HL-60/S4 treated with phorbol 12-myristate 13-acetate at 8.2 ng/mL for 4 days and 3 days (cell line): ENCODE results near the gene PHKA2.

Source experiments
- in situ Hi-C: fragments of 300-500 bp; cut with MboI; formaldehyde crosslinking; loops from 2 replicates; pipeline ENCODE4 v1.15.0; 2022; ENCODE audit warnings: low sequenced_read_pairs

PHKA2 gene

DNA sequence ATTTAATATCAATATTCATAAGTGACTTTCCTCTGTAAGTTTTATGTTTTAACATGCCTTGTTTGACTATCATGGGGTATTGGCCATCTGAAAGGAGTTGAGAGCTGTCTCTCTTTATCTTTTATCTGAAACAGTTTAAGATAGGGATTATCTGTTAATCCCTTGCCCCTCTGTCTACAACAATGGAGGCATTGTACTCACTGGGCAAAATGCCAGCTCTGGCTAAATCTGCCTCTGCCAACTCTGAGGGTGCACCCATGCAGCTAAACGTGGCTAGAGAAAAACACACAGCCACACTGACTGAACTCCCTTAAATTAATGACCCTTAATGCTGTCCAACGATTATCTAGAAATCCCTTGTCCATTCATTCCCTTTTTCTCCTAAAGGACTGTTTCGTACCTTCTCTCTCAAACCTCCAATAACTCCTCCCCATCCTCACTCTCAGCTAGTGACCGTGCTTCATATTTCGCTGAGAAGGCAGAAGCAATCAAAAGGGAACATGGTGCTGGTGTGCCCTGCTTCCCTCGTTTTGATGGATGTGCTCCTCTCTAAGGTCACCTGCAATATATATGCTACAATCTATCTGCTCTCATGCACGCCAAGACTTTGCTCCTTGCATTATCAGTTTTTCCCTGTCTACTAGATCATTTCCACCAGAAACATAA is 10.3 kb downstream of the PHKA2 start:
- in situ Hi-C loops = no loop called here

DNA sequence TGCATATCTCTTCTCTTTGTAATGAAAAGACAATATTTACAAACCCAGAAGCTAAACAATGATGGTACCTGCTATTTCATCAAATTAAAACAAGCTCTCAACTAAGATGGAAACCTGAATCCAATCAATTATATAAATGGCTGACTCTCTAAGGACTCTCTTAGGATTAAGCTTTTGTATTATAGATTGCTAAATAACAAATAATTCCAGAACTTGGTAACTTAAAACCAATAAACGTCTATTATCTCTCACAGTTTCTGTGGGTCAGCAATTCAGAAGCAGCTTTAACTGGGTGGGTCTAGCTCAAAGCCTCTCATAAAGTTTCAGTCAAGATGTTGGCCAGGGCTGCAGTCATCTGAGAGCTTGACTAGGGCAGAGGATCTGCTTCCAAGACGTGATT is 12.4 kb downstream of the PHKA2 start:
- in situ Hi-C loops = no loop called here

DNA sequence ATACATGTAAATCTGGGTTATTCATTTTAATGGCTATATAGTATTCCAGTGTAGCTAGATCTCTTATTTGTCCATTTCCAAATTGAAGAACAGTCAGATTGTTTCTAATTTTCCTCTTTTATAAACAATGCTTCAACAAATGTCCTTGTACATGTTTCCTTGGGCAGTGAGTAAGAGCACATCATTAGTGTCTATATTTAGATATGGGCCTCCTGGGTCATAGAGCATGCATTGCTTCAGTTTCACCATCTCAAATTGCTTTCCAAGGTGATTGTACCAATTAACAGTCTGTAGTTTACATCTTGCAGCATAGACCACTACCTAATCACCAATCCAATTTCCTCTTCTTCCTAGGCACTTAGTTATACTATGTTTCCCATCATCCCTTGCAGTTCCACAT is 13.4 kb downstream of the PHKA2 start:
- in situ Hi-C loops = no loop called here

DNA sequence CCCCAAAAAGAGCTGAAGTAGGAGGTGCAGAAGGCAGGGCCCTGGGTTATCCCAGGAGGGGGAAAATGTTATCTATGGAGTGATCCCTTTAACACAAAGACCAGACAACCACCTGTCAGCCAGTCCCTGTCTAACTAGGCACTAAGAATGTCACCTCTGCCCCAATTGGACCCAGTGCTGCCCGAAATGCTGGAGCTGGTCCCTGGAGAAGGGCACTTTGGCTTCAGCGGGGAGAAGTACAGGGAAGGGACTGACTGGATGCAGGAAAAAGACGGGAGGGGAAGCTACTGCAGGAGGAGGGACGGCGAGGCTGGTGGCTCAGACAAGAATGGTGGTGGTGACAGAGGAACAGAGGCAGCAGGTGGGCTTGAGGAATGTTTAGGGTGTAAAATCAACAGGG is 17.3 kb downstream of the PHKA2 start:
- in situ Hi-C loops = no loop called here

DNA sequence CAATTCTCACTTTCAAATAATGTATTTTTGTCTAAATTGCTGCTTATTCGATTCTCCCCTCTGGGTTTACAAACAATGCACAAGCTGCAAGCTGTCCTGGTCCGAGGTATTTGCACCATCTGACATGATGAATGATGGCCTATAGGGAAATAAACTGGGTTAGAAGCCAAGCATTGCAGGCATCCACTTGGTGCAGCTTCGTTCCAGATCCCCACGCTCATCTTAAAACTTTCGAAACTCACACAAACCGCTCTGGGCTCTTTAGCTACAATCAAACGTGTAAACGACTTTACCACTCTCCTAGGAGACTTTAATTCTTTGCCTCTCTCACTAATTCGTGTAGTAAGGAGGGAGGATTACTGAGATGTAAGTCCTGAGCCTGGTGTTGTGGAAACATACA is 19.0 kb downstream of the PHKA2 start:
- in situ Hi-C loops = no loop called here

DNA sequence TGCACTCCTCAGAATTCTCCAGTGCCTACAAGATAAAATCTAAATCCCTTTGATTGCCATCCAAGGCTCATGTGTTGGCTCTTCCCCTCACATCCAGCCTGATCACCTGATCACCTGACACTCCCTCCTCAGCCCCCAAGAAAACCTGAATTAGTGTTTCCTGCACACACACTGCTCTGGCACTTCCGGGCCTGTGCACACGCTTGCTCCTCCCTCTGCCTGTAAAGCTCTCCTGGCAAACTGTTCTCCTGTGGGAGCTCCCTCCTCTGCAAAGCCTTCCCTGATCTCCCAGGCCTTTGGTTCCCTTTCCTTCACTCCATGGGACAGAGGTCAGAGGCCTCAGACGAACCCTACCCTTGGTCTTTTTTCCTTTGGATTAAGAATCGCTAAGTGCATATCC is 19.9 kb downstream of the PHKA2 start:
- in situ Hi-C loops = no loop called here

DNA sequence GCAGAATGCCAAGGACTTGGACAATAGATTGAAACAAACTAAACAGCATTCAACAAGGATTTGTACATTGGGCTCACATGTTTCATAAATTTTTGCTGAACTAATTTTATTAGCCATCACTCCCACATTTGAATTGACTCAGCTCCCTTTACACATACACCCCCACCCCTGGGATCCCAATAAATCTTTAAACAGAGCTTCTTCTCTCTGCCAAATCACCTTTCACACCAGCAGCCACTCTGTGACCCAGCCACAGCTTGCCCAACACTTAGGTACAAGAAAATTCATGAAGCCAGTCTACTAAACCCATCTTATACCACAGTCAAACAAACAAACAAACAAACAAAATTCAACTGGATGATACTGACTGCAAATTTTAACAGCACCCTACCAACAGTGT is 21.6 kb downstream of the PHKA2 start:
- in situ Hi-C loops = no loop called here

DNA sequence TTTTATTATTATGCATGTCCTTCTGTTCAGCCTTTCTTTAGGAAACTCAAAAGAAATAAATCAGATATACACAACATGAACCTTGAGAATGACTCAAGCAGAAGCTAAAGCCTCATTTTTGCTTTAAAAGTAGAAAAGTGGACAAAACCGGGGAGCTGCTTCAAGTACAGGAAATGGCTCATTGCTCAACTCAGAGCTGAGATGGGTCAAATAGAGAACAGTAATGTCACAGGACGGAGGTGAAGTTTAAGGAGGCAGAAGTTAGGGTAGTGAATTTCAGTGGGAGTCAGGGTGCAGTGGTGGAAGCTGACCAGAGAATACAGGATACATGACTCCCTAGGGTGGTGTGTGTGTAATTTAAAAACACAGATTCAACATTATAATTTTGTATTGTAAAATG is 22.2 kb downstream of the PHKA2 start:
- in situ Hi-C loops = no loop called here

DNA sequence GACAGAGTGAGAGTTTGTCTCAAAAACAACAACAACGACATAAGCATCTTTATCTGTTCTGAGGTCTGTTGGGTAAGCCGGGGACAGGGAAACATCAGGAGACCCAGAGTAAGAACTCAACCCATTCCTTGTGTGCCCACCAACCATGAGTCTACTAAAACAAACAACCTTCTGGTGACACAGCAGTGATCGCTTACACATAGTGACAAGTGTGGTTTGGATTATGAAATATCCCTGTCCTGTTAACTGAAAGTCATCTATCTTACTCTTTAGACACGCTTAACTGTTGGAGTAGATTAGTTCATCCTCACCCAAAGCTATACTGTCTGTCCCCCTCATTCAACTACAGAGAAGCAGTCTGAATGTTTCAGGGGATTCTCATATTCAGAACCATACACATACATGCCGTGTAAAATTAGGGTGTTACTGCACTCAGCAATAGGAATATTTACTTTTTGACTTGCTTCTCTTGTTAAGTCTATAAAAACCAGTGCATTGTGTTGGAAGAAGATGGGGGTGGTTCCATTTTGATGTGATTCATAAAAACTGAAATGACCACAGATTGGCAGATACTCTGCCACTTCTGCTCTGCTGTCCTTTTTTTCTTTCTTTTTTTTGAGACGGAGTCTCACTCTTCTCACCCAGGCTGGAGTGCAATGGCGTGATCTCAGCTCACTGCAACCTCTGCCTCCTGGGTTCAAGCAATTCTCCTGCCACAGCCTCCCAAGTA is 27.4 kb downstream of the PHKA2 start:
- in situ Hi-C loops = no loop called here

DNA sequence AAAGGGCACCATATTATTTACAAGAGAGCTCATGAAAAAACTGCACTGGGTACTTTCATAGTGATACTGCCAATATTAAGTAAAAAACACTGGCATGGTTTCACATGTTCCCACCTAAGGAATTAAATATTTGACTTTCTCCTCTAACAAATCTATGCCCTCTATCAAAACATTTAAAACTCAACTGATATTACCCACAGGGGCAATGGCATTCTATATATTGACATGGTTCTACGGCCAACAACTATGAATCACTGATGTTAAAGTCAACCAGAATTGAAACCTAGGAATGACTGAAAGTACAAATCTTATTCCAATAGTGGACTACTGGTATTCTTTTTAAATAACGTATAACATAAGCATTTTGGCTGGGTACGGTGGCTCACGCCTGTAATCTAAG is 28.2 kb downstream of the PHKA2 start:
- in situ Hi-C loops = no loop called here

DNA sequence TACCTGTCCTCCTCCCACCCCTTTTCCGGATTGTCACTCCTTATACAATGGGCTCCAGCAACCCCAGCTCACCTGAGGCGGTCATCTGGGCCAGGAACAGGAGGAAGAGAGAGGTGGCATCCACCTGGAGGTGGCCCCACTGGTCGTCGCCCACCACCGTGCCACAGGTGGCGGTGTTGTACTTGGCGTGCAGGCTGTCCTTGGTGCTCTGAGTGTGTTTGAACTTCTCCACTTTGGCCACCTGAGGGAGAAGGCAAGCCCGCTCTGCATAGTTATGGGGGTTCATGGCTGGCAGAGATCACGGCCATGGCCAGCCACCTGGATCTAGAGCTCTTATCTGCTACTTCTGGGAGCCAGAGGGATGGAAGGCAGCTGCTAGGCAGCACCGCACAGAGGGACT is 32.9 kb downstream of the PHKA2 start:
- in situ Hi-C loops = no loop called here

DNA sequence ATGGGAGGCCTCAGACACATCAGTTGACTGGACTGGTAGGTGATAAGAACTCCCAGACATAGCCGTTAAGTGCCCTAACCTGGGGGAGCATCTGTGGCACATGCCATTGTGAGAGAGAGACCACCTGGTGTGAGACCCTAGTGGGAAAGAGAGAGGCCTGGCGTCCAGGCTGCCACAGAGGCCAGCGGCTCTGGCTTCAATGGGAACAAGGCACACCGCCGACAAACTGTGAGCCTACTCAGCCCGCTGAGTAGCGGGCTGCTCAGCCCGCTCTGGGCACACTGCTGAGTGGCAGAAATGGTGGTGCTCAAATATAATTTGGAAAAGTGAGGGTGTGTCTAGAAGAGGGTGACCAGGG is 34.0 kb downstream of the PHKA2 start:
- in situ Hi-C loops = no loop called here

DNA sequence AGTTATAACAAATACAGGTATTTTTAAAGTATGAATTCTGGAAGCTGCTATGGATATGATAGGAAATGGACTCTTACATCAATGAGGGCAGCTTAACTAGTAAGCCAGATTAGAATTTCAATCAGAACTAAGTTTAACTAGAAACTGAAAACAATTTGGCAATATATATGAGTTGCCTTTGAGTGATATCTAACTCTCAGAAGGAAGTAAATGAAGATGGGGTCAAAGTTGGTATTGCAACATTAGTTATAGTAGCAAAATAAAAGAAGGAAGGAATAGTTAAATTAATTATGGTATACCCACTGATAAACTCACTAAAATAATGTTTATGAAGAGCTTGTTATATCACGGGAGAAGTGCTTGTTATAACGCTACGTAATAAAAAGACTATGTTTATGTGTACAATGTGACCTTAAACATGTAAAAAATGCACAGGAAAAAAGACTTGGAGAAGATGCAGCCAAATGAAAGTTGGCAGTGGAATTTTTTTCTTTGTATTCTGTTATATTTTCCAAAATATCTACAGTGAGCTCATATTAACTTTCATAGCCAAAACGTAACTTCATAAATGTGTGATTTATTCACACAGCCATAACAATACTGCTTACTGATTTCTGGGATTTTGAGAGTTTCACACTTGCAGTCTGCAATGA is 34.5 kb downstream of the PHKA2 start:
- in situ Hi-C loops = no loop called here

DNA sequence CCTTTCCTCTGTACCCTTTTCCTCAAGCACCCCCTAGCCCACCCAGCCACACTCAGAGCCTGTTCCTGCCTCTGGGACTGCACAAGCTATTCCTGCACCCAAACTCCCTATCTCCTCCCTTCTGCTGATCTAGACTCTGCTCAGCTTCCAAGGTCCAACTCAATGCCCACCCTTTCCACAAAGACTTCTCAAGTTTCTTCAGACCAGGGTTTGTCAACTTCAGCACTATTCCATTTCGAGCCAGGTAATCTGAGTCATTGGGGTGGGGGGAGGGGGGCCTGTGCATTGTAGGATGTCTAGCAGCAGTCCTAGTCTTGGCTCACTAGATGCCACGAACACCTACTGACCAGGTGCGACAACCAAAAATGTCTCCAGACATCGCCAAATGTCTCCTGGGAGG is 37.3 kb downstream of the PHKA2 start:
- in situ Hi-C loops = no loop called here

DNA sequence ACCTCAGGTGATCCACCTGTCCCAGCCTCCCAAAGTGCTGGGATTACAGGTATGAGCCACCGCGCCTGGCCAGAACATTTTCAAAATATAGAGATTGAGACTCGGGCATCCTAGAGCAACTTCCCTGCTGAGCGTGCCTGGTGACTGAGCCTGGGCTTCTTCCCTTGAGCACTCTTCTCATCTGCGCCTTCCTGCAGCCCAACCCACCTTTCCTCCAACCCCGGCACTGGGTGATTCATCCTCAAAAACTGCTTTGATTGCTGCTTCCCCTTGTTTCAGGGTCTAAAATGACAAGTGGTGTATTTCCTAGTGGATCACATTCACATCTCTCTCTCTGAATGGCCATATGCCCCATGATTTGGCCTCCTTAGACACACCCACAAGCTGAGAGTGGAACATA is 37.8 kb downstream of the PHKA2 start:
- in situ Hi-C loops = no loop called here

DNA sequence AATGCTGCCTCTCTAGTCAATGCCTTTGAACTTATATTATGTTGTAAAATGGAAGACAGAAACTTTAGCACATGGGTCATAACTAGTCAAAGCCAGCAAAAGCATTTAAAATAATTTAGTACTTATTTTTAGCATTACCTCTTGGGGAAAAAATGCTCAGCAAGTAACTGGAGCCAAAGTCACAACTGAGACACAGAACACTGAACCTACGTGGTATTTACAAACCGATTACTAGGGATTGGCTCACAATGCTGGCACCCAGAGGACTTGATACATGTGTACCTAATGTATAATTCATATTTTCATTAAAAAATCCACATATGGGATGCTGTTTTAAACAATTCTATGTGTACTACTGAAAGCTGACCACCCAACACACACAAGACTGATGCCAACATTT is 38.4 kb downstream of the PHKA2 start:
- in situ Hi-C loops = no loop called here

DNA sequence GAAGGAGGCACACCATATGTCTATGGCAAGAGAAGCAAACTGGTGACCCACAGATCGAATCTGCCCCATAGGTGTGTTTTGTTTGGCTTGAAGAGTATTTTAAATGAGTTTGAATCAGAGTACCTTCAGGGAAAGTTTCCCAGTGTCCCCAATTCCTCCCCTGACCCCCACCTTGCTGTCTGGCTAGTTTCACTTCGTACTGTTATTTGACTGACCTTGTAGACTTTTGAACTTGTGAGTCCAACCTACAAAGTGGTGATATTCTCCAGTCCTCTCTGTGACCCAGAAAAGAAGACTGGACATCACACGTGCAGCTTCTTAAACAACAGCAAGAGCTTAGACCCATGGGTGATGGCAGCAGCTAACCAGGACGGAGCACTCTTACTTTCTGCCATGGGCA is 39.4 kb downstream of the PHKA2 start:
- in situ Hi-C loops = no loop called here

DNA sequence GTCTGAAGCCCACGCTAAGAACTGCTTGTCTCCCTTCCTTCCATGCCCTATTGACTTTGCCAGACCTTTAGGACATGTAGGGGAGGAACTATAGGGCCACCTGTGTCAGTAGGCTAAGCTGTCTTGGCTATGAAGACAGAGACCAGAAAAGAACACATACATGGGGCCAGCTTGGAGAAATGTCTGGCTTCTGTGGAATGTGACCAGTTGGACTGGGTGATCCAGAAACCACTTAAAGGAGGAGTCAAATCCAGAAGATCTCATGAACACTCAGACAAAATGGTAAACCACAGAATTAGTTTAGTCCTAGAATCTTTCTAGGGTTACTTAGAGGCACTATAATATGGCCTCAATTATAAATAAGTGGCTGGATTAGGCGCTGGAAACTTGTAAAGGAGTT is 42.0 kb downstream of the PHKA2 start:
- in situ Hi-C loops = no loop called here

DNA sequence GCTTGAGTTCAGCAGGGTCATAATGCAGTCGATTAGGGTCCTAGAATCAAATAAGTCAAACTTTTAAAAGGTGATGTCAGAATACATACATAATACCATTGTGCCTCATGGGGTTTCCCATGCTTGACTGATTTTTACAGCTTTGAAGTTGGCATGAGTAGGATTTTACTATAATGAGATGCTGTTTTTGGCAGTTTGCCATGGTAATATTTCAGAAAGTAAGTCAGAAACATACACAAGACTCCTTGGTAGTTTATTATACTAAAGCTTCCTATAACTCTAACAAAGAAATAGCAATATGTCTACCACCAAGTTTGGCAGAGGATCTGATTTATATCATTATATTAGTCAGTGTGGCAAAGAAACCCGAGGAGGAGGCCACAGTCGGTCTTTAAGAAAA is 45.2 kb downstream of the PHKA2 start:
- in situ Hi-C loops = no loop called here

DNA sequence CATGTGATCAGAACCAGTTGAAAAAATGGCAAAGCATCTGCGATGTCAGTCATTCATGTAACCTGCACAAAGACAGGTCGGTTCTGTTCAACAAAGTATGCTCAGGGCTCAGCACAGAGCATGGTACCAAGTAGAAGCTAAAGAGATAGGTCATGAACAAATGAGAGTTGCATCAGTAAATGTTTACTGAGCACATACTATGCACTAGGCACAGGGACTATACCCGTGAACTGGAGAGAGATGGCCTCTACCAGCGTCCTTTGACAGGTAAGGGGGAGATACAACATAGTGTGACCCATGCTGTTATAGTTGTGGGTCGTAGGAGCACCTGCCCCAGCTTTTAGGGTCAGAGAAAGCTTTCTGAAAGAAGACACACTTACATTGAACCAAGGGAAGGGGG is 46.7 kb downstream of the PHKA2 start:
- in situ Hi-C loops = no loop called here

DNA sequence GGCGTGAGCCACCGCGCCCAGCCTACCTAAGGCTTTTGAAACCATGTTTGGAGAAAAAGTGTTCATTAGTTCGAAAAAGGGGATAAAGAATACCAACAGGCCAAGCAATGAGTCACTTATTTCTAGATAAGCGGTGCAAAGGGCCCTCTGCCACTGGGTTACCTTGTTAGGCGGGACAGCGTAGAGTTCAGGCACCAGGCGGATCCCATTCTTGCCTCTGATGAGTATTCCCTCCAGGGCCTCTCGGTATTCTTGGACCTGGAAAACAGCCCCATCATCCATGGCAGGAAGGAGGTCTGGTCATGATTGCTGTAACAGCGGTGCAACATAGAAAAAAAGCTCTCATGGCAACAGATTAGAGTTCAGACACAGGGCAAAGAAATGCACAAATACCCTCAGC is 48.0 kb downstream of the PHKA2 start:
- in situ Hi-C loops = no loop called here

DNA sequence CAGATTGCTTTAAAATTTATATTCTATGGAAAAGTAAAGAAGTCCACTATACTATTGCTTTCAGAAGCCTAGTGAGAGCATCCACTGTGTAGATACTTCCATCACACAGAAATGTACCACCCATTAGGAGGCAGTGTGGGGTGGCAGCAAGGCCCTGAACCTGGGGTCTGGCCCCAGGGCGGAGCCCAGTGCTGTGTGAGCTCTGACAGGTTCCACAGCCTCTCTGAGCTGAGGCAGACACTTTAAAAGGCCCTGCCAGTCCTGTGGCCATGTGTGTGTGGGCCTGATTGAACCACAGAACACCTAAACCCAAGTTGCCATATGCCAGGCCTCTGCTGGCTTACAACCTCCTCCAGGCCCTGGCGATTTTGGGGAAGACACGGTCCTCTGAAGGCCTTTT is 49.2 kb downstream of the PHKA2 start:
- in situ Hi-C loops = no loop called here

DNA sequence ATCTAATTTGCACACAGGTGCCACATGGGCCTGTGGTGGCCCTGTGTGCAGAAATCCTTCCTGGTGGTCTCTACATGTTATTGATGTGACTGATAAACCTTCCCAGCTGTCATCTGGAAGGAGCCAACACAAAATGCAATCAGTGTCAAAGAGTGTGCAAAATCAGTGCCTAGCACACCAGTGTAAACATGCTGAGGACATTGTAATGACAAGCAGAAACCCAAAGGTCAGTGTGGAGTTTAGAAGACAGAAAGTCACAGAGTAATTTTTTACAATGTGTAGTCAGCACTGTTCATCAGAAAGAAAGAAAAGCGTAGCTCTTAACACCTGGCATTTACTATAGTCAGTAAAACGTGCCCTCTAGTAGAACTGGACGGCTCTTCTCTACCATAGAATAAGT is 50.3 kb downstream of the PHKA2 start:
- in situ Hi-C loops = no loop called here
